ENCODE data around the gene ACVR1C.

Gene ACVR1C

DNA sequence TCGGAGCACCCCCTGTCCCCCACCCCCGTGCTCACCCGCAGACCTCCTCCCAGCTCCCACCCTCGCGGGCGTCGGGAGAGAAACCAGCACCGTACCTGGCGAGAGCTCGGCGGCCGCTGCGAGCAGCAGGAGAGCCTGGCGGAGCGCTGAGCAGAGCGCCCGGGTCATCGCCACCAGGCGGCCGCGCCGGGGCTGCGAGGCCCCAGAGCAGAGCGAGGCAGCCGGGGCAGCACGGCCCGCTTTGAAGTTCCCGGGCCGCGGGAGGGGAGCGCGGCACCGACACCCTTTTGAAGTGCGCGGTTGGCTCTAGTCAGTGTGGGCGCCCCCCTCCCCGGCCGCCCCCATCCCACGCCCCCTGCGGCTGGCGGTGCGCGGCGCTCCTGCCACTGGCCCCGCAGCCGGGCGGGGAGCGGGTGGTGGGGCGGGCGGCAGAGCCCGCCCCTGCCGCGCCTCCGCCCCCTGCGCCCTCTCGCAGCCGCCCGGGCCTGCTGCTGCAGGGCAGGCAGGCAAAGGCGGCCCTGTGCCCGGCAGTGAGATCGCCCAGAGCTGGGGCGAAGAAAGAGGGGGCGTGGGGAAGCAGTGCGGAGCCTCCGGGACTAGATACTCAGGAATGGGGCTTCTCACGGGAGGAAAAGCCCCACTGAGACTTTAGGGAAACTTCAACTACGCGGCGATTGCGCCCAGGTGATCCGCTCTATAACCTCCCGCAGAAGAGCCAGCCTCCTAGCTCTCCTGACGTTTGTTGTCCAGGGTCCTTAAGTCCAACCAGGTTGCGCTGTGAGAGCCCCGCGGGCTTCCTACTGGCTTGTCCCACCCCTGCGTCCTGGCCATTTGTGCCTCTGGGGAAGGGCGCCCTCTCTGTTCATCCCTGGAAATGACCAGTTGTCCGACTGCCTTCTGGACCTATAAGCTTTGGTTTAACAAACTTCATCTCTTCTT is at the start of gene ACVR1C:
ACVR1C (minus strand) TSS at position 388 of the 939 bp plus-strand sequence; CDS start at position 168, 220 bp downstream.
- peak; percentile 18 for DNase-seq (ENCODE audit: low read depth)

DNA sequence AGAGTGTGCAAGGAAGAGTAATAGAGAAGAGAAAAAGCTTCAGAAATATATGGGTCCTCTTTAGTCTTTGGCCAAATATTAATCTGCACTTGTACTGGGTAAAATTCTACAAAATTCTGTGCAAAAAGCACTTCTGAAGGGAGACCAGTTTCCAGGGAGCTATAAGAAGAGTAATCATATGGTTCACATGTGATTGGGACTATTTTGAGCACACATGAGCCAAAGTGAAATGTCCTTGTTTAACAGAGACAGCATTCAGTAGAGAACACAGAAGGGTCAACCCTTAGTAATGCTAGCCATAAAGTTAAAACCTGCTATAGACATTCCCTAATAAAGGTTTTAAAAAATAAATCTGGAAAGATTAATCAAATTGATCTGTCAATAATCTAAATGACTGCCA is 49.3 kb upstream of the ACVR1C start:
- no peak for DNase-seq (ENCODE audit: low read depth)

DNA sequence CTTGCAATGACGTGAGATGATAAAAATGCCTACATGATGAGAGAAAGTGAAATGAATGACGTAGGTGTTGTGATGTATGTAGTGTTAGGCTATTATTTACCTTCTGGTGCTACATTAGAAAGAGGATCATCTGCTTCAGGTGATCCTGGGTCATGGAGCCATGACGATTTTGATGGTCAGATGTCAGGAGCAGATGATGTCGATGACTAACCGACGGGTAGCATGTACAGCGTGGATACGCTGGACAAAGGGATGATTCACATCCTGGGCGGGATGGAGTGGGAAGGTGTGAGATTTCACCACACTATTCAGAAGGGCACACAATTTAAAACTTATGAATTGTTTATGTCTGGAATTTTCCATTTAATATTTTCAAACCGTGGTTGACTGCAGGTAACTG is 43.5 kb upstream of the ACVR1C start:
- DNase-seq (ENCODE audit: low read depth): no peak

GRCh38 chr2:157662401-157662800 is 33.7 kb upstream of the ACVR1C start:
- no peak for DNase-seq (ENCODE audit: low read depth)

DNA sequence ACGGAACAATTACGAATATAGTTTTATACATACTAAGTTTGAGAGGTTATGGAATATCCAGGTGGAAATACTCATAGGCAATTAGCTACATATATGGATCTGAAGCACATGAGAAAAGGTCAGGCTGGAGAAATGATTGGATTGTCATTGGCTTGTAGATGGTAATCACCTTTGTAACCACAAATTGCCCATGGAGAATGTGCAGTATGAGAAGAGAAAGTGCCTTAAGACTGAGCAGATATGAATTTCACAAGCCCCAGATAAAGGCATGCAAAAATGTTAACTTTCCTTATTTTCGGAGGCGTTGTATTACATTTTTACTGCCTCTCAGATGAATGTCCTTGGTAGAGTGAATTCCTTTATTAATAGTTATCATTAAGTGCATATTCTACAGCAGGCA is 33.1 kb upstream of the ACVR1C start:
- DNase-seq (ENCODE audit: low read depth): no peak

- DNase-seq (ENCODE audit: low read depth): no peak
Measured at GRCh38 chr2:157657858-157658257, 29.2 kb upstream of the ACVR1C start.

DNA sequence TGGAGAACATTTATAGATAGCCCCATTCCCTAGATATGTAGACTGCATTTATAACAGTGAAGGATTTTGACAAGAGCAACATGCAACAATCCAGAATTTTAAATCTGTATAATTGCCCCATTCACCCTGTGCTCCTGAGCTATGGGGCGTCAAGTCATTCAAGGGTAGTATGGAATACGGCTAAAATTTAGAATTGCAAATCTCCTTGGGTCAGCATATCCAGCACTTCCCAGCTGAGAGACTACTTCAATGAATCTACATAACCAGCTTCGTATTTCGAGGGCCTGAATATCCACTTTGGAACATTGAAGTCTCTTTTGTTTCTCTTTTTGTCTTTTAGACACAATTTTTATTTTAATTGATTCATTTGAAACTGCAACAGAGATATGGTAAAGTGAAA is 28.4 kb upstream of the ACVR1C start:
- DNase-seq (ENCODE audit: low read depth): no peak

- no peak for DNase-seq (ENCODE audit: low read depth)
Measured at GRCh38 chr2:157644776-157645175, 16.1 kb upstream of the ACVR1C start.

GRCh38 chr2:157631861-157632260 is 3.2 kb upstream of the ACVR1C start:
- DNase-seq (ENCODE audit: low read depth): no peak

GRCh38 chr2:157627594-157628476 is 829 bp downstream of the ACVR1C start:
- no peak for DNase-seq (ENCODE audit: low read depth)

- no peak for DNase-seq (ENCODE audit: low read depth)
Measured at GRCh38 chr2:157625296-157625695, 3.4 kb downstream of the ACVR1C start.

DNA sequence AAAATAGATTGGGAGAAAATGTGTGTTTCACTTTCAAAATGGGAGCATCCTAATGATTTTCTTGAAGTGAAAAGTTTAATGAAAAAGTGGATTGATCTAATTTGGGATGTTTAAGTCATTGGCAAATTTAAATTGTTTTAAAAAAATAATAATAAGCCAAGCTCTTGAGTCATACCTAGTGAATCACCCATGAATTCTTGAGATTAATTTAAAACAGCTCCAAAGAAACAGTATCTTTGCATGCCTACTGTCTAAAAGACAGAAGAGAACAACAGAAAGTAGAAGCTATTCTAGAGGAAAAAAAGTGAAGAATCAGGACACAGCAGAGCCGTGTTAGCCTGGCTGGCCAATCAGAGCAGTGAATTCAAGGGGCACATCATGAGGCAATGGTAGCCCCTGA is 7.7 kb downstream of the ACVR1C start:
- no peak for DNase-seq (ENCODE audit: low read depth)

- no peak for DNase-seq (ENCODE audit: low read depth)
Measured at GRCh38 chr2:157611726-157612125, 16.9 kb downstream of the ACVR1C start.

- DNase-seq (ENCODE audit: low read depth): no peak
Measured at GRCh38 chr2:157611110-157611509, 17.6 kb downstream of the ACVR1C start.

DNA sequence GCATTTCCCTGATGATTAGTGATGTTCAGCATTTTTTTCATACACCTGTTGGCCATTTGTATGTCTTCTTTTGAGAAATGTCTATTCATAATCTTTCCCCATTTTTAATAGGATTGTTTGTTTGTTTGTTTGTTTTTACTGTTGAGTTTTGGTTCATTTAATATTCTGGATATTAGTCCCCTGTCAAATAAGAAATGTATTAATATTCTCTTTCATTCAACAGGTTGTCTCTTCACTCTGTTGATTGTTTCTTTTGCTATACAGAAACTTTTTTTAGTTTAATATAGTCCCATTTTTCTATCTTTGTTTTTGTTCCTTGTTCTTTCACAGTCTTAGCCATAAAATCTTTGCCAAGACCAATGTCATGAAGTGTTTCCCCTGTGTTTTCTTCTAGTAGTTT is 22.1 kb downstream of the ACVR1C start:
- no peak for DNase-seq (ENCODE audit: low read depth)

DNA sequence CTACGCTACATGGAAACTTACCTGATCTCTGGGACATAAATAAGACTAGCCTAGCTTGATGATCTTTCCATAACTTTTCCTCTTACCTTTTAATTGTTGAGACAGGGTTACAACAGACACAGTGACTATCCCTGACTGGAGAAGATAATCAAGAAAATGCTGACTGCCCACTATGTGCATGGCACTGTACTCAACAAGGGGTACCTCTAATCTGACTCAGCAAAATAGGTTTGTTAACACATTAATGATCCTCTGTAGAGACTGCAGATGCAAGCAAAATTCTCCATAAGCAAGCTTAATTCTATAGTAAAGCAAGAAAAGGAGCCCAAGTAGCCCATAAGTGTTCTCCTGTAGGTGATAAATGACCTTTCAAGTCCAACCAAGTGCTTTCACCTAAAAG is 25.5 kb downstream of the ACVR1C start:
- no peak for DNase-seq (ENCODE audit: low read depth)

- no peak for DNase-seq (ENCODE audit: low read depth)
Measured at GRCh38 chr2:157601807-157602206, 26.9 kb downstream of the ACVR1C start.

GRCh38 chr2:157596992-157597681 is 31.5 kb downstream of the ACVR1C start:
- DNase-seq (ENCODE audit: low read depth): peak; percentile 9

DNA sequence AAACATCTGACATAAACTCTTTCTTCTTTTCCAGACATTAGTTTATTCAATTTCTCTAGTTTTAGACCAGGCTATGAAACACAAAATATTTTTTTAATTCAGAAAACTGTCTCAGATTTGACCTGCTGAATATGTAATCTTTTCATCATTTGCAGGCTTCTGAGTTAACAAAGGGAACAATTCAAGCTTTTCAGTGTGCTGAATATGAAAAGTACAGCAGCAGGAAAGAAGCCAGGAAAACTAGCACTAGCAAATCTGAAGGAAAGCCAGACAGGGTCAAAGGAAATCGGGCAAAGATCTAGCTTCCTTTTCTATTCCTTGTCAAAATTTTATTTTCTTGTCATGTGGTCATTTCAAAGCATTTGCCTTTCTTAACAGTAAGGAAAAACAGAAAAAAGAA is 35.3 kb downstream of the ACVR1C start:
- no peak for DNase-seq (ENCODE audit: low read depth)

GRCh38 chr2:157592948-157593347 is 35.7 kb downstream of the ACVR1C start:
- DNase-seq (ENCODE audit: low read depth): no peak

GRCh38 chr2:157592374-157592773 is 36.3 kb downstream of the ACVR1C start:
- no peak for DNase-seq (ENCODE audit: low read depth)

GRCh38 chr2:157587576-157587975 is 41.1 kb downstream of the ACVR1C start:
- no peak for DNase-seq (ENCODE audit: low read depth)
